ENCODE data around the gene AUNIP. TPM values are rescaled to one million over a fixed set of nuclear protein-coding genes. Genes with fewer than 3 reads are reported as not detected.

The AUNIP gene
- total RNA-seq, 1 donor from 2014 or later = 0.82 TPM

DNA sequence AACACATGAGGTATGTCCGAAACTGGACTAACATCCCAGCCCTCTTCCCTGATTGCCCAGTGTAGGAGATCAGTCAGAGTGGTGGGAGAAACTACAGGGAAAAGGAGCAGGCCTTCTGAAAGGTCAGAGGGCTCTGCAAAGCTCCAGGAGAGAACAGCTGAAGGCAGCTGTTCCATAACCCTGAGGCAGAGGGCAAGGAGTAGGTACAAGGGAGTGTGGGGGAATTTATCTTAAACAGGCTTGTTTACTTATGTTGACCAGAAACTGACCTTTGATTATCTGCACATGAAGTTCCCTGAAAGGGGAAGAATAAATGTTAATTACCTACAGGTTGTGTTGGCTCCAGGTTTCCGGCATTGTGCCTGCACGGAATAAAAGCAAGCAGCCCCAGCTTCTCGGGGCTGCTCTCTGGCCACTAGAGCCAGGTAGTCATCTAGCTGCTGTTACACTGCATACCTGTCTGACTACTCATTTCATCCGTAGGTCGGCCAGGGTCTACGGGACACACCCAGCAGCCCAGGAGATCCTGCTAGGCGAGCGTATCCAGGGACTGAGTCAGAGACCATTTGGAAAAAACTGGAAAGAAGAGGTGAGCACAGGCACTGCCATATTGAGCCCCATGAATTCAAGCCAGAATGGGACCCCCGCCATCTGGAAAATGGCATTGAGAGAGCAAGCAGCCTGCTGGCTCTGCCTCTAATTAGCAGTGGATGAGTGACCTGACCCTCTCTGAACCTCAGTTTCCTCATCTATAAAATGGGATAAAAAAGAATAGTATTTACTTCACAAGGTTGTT lies 31.2 kb upstream of the AUNIP start:
- FAIRE-seq = no peak
- DNase-seq (ENCODE audit: low spot score in 2 of 2) = no peak

DNA sequence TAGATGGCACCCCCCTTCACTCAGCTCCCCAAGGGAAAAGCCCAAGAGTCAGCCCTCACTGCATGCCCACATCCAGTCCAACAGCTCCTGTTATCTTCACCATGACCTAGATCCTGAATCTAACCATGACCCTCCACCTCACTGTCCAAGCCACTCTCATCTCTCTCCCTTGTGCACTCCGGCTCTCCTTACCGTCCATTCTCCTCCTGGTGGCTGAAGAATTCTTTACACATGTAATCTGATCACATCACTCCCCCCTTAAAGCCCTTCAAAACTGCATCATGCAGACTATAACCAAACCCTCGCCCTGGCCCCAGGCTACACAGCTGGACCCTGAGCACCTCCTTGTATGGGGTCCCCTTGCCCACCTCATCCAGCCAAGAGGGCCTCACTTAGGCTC lies 30.2 kb upstream of the AUNIP start:
- DNase-seq (ENCODE audit: low spot score in 2 of 2) (no peak), FAIRE-seq (no peak)

DNA sequence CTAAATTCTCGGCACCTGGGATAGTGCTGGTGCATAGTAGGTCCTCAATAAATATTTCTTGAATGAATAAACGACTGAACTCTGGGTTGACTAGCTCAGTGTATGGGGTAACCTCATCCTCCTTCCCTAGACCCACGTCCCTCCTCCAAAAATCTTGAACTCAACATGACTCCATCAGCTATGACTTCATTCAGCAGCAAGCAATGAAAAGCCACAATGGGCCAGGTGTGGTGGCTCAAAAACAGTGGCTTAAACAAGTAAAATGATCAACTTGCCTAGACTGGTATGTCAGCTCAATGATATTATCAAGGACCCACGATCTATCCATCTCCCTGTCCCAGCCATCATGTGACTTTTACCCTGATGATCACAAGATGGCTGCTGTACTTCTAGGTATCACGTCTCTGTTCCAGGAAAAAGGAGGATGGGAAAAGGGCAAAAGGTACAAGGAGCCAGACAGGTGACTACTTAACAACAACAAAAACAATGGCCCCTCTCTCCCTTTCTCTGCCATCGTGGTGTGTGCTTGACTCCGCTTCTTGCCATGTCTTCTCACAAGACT lies 29.2 kb upstream of the AUNIP start:
- FAIRE-seq = no peak
- DNase-seq (ENCODE audit: low spot score in 2 of 2) = no peak

DNA sequence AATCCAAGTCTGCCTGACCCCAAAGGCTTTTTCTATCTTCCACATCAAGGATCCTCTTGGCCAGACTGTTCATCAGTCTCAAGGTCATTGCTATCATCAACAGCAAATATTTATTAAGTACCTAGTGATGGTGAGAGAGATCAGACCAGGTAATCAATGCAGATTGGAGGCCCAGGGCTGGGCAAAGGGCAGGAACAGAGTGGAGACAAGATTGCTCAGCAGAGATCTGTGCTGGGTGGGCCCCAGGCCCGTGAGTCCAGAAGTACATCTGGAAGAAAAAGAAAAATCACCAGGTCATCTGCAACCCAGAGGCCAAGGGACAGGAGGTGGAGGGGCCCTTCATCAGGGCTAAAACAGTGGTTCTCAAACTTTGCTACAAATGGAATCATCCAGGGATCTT lies 26.3 kb upstream of the AUNIP start:
- FAIRE-seq = no peak

DNA sequence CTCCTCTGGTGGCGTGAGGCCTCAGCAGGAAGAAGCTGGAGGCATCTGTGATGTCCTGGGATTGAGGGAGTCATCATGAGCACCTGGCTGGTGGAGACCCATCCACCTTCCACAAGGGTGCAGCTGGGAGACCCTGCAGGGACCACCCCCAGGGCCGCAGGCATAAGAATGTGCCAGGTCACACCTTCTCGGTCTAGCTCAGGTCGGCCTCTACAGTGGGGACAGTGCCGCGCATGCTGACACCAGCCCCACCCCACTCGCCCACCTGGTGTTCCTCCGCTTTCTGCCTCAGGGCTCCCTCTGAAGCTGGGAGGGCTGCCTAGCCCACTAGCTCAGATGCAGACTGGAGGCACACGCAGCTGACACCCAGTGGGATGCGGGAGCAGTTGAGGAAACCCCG lies 22.0 kb upstream of the AUNIP start:
- FAIRE-seq (no peak), DNase-seq (ENCODE audit: low spot score in 2 of 2) (no peak)

More for the DNA sequence above, 26.3 kb upstream of the AUNIP start:
- DNase-seq (ENCODE audit: low spot score in 2 of 2) = no peak

DNA sequence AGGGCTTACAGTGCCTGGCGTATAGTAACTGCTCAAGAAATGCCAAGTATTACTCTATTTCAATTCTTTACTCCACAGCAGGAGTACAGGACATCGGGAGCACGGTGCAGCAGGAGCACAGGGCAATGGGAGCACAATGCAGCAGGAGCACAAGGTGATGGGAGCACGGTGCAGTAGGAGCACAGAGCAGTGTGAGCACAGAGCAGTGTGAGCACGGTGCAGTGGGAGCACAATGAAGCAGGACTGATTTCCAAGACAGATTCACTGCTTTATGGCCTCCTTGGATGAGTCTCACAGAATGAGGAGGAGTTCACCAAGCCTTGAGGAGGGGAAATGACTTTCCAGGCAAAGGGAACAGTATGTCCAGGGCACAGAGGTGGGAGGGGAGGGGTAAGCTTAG lies 21.3 kb upstream of the AUNIP start:
- DNase-seq (ENCODE audit: low spot score in 2 of 2) (no peak), FAIRE-seq (no peak)

DNA sequence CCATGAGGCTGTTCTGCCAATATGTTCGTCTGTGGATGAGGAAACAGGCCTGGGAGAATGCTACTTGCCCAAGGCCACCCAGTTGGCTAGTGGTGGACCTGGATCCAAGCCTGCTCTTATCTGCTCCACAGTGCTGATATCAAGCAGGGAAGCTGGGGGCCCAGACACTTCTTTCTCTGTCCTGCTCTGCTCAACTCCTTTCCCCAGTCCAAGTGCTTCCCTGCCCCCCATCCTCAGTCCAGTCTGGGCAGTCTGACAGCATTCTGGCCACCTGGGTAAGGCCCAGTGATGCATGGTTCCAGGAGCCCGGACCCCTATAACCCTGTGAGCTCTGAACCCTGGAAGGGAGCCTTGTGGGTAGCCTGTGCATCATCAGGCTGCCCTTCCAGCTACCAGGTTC lies 20.4 kb upstream of the AUNIP start:
- FAIRE-seq = no peak

DNA sequence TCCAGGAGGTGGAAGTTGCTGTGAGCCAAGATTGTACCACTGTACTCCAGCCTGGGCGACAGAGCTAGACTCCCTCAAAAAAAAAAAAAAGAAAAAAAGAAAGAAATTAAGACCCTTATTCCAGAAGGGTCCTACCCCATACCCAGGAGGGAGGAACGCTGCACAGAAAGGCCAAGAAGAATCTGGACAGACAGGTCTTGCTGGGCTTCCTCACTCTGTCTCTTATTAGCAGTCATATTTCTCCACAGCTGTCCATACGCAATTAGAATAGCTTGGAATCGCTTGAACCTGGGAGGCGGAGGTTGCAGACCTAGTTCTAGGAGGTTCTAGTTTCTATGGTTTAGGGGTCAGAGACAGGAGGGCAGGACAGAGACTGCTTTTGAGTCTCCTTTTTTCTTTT lies 19.4 kb upstream of the AUNIP start:
- DNase-seq (ENCODE audit: low spot score in 2 of 2) (no peak), FAIRE-seq (no peak)

More for the DNA sequence above, 20.4 kb upstream of the AUNIP start:
- DNase-seq (ENCODE audit: low spot score in 2 of 2) = no peak

DNA sequence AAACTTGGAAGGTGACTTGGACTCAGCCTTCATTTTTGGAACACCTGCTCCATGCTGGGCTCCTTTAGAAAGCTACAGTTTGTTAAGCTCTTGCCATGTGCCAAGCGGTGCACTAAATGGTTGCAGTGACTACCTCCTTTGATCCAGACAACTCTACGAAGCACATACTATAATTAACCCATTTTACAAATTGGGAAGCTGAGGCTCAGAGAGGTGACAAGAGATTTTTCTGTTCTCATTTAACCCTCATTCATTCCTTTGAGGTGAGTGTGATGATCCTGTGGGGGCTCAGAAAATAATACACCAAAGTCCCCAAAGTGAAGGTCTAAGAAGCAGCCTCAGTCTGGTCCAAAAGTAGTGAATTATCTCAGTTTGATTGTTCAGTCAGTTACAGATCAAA lies 17.9 kb upstream of the AUNIP start:
- FAIRE-seq (no peak), DNase-seq (ENCODE audit: low spot score in 2 of 2) (no peak)

DNA sequence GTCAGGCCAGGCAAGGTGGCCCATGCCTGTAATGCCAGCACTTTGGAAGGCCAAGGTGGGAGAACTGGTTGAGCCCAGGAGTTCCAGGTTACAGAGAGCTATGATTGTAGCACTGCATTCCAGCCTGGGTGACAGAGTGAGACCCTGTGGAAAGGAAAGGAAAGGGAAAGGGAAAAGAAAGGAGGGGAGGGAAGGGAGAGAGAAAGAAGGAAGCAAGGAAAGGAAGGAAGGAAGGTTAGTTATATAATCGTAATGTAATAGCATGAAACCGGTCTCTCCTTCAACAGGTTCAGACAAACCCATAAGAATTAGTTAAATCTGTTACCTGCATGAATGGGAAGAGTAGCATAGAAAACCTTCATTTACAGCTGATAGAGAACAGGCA lies 17.4 kb upstream of the AUNIP start:
- DNase-seq (ENCODE audit: low spot score in 2 of 2) = no peak
- no peak for FAIRE-seq

DNA sequence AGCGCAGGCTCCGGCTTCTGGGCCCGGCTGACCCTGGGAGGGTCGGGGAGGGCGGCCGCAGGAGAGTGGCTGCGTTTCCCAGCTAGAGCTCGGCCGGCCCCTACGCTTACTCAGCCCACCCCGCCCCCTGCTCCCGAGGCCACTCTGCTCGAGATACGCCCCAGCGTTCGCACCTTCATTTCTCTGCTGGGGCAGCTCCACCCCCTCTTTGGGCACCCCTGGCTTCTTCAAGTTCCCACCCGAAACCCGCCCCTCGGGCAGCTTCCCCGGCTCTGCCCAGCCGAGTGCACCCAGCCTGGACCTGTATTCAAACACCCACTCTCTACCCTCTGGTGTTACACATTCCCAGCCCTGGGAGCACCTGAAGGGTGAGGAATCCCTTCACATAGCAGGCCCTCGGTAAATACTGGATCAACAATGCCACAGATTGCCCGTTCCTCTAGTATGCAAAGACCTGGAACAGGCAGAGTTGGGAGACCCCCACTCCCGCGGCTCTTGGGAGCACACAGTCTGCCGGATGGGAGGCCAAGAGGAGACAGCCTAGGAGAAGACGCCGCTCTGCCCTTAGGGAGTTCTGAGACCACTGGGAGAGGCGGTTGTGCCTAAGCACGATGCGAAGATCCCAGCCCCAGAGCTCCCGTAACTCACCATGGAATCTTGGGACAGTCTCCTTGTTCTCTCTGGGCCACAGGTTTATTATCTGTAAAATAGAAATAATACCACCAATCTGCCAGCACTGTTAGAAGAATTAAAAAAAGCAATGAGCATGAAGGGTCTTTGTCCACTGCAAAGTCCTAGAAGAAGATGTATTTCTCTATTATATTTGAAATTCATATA lies 16.8 kb upstream of the AUNIP start:
- DNase-seq (ENCODE audit: low spot score in 2 of 2) (no peak), FAIRE-seq (no peak)

DNA sequence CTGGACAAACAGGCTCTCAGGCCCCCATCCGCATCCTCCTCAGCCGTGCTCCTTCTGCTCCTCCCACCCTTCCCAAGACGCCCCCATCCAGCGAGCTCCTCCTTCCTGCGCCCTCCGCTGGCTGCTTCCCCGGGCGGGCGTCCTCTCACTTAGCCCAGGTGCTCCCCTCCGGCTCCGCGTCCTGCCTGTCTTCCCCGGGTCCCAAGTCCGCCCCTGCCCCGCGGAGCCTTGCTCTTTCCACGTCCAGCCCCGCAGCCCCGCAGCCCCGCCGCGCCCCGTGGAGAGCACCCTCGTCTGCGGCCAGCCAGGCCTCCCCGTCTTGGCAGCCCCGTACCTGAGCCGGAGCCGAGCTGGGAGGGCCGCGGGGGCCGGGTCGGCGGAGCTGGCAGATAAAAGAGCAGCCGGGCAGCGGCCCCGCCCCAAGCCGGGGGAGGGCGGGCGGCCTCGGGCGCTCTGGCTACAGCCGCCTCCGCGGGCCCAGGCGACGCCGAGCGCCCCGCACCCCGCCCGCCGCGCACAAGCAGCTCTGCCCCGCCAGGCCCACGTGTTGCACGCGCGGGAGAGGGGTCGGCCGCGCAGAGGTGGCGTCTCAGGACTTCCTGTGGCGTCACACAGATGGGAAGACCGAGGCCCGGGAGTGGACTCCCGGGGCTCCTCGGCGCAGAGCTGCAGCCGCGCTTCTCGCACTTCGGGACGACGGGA lies 16.0 kb upstream of the AUNIP start, which contains the start of gene PAQR7:
Gene PAQR7, minus strand, starts transcription at position 555 of the 702 bp plus-strand sequence. CDS start 11,869 bp downstream, outside the sequence.
- no peak for FAIRE-seq
- DNase-seq (ENCODE audit: low spot score in 2 of 2) = peak; percentile 80 to 84

DNA sequence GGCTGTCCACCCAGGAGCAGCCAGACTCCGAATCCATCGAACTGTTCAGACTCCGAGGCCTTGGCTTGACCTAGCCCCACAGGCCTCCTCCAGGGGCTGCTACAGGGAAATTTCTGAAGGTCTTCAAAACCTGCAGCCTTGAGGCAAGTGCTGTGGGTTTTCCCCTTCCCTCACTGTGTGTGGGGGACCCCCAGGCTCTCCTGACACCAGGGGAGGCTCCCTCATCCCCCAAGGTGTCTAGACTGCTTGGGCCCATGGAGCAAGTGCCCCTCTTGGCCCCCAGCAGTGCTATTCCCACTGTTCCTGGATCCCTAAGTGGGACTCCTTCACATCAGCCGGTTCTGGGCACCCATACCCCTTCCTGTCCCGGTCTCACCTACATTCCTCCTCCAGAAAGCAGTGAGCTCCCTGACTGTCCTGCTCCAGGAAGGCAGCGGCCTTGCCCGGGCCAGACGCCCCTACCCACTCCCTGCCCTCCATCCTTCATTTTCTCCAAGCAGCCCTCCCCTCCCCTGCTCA lies 15.4 kb upstream of the AUNIP start:
- DNase-seq (ENCODE audit: low spot score in 2 of 2) (no peak), FAIRE-seq (no peak)

DNA sequence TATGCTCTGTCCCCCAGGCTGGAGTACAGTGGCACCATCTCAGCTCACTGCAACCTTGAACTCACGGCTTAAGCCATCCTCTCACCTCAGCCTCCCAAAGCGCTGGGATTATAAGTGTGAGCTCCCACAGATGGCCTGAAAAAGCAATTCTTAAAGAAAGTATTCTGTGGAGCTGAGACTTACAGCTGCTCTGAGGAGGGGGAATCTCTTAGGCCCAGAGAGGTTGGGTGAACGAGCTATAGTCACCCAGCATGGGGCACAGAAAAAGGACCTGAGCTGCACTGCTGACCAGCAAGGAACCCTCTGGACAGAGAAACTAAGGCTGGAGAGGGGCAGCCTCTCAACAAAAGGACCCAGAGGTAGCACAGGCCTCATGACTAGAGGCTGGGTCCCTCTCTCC lies 15.0 kb upstream of the AUNIP start:
- DNase-seq (ENCODE audit: low spot score in 2 of 2) (no peak), FAIRE-seq (no peak)

DNA sequence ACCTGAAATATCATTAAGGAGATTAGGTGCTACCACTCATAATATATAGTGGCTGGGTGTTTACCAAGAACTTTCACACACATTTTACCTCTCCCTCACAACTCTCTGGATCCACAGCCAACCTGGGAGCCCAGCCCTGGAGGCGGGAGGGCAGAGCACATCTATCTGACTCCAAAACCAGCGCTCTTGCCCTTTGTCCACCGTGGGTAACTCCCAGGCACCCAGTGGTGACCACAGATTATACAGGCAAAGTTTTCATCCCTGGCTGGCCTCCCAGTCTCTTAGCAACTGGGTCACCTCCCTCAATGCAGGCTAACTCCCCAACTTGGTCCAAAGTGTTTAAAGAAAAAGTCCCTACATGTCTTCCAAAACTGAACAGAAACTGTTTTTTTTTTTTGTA lies 13.9 kb upstream of the AUNIP start:
- no peak for DNase-seq (ENCODE audit: low spot score in 2 of 2)
- FAIRE-seq = no peak

DNA sequence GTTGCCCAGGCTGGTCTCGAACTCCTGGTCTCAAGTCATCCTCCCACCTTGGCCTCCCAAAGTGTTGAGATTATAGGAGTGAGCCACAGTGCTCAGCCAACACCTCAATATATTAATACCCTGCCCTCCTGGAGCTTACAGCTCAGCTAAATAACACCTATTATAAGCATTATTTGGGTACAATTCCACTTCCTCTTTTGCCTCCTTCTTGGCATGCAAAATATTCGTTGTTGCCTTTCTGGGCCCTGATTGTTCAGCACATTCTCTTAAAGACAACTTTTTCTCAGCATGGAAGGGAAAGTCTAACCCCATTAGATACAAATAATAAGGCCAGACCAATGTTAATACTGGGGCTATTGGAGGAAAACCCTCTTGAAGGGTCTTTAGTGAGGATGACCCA lies 13.5 kb upstream of the AUNIP start:
- FAIRE-seq = no peak

DNA sequence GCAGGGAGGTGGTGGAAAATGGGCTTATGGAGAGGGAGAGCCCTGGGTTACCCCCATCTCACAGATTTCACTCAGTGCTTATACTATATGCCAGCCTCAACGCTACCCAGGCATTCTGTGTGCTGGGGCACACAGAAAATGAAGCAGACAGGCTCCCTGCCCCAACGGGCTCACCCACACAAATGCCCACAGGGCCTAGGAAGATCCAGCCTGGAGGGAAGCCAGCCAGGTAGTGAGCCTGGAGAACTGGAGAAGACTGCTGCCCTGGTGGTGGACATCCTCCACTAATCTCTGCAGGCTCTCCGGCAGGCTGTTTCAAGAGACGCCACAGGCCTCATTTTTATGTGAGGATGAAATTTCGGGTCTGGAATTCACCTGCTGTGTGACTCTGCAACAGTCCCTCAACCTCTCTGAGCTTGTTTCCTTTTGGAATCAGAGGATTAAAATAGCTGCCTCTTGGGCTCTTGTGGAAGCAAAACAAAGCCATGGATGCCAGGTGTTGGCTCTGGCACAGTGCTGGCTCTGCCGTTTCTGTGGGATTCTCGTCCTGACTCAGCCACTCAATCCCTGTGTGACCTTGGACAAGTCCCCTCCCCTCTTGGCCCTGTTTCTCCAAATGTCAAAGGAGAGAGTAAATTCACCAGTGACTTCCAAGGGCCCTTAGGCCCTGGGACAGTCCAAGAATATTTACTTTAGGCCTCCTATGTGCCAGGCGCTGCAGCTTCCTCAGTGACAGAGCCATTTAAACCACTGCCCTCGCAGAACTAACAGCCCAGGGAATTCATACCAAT lies 12.6 kb upstream of the AUNIP start:
- no peak for FAIRE-seq

More for the DNA sequence above, 13.5 kb upstream of the AUNIP start:
- DNase-seq (ENCODE audit: low spot score in 2 of 2) = no peak

DNA sequence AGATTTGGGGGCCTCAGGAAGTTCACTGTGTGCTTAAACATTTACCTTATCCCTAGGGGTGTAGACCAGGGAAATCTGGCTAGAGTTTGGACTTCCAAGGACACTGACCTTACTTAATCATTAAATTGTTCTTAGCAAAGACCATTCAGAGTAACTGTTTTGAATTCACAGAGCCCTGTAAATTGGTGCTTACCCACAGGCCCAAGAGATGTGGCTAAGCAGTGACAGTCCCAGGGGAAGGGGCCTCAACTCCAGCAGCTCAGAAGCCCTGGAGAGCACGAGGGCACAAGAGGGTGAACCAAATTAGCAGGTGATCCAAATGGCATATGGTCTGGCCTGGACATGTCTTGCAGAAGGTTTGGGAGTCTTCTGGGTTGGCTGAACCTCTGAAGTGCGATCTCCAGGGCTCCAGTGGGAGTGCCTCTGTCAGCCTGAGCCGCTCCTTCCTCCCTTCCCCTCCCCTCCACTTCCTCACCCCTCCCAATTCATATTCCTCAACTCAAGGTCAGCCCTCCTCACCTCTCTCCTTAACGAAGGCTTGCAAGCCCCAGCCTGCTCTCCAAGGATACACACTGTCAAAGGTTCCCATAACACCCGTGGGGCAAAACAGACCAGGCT lies 11.9 kb upstream of the AUNIP start:
- no peak for FAIRE-seq
- no peak for DNase-seq (ENCODE audit: low spot score in 2 of 2)

More for the DNA sequence above, 12.6 kb upstream of the AUNIP start:
- DNase-seq (ENCODE audit: low spot score in 2 of 2) = no peak

DNA sequence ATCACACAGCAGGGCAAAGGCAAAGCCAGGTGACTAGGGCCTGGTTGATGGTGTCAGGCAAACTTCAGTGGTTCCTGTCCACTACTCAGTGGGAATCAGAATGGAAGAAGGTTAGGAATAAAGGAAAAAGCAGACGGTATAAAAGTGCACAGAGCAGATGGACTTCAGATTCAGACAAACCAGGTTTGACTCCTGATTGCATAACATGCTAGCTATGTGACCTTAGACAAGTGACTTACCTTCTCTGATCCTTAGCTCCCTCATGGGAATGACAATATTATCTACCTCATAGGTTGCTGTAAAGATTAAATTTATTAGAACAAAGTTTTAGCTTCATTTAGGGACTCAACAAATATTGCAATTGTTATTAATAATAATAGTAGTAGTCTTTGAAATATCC lies 11.4 kb upstream of the AUNIP start:
- DNase-seq (ENCODE audit: low spot score in 2 of 2) (no peak), FAIRE-seq (no peak)
